Subcutaneous abdominal adipose tissue (tissue), 5 donors: ENCODE measurements around the gene PMM2.

Source experiments
- H3K27ac ChIP-seq: one replicate; pipeline ENCODE4 v1.7.0; 2013; ENCODE audit warnings: low read depth, mild to moderate bottlenecking, inconsistent platforms, low read length, moderate library complexity
- H3K27me3 ChIP-seq, 5 donors: one replicate each; pipeline ENCODE4 v1.7.0; 2013; ENCODE audit warnings: low read length in 5 of 5, inconsistent platforms in 1 of 5; ENCODE audit not compliant: control insufficient read depth in 5 of 5, insufficient read depth in 4 of 5
- H3K36me3 ChIP-seq, 5 donors: one replicate each; pipeline ENCODE4 v1.7.0; 2013; ENCODE audit warnings: low read length in 5 of 5; ENCODE audit not compliant: control insufficient read depth in 5 of 5, insufficient read depth in 5 of 5
- H3K4me1 ChIP-seq, 5 donors: one replicate each; pipeline ENCODE4 v1.7.0; 2013; ENCODE audit warnings: low read length in 5 of 5, mild to moderate bottlenecking in 3 of 5, moderate library complexity in 1 of 5; ENCODE audit not compliant: control insufficient read depth in 5 of 5, insufficient read depth in 5 of 5
- H3K4me3 ChIP-seq, 5 donors: one replicate each; pipeline ENCODE4 v1.7.0; 2013; ENCODE audit warnings: low read length in 5 of 5, low read depth in 1 of 5
- H3K9ac ChIP-seq, 5 donors: one replicate each; pipeline ENCODE4 v1.7.0; 2013; ENCODE audit warnings: low read length in 5 of 5, mild to moderate bottlenecking in 4 of 5, moderate library complexity in 3 of 5
- H3K9me3 ChIP-seq, 5 donors: one replicate each; pipeline ENCODE4 v1.7.0; 2013; ENCODE audit warnings: low read length in 5 of 5; ENCODE audit not compliant: control insufficient read depth in 5 of 5
- donor health status: healthy.
- donor health status: healthy.
- donor health status: healthy.
- donor health status: healthy.
- donor health status: healthy.

The PMM2 gene

DNA sequence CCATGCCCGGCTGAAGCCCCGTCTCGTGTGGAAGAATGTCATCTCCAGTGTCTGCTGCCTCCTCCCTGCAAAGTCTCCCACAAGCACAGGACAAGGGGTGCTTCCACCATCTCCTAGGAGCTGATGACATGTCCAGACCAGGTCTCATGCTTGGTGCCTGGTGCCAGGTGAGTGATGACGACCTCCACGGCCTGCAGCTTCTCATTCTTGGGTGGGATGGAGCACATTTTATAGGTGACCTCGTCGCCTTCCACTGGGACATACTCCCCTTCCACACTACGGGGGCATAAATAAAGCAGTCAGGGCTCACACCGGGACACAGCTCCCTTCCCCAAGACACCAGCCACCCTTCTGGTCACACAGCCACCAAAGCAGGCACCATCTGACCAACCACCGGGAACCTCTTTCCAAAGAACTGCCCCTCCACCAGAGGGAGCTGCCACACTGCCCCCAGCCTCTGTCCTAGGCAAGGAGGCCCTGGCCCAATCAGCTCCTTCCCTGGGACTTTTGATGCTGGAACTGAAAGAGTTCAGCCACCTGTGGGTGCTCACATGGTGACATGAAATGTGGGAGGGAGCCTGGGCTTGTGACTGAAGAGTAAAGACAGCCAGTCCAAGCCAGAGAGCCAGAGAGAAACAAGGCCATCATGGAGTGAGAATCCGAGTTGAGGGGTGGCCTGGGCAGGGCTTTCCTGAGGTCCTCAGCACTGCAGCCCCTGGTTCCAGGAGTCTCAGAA lies 57.6 kb downstream of the PMM2 start:
- H3K36me3 ChIP-seq: peaks cover 0 to 60% (median 42%) of the 10 kb centered on the region in 5 donors

DNA sequence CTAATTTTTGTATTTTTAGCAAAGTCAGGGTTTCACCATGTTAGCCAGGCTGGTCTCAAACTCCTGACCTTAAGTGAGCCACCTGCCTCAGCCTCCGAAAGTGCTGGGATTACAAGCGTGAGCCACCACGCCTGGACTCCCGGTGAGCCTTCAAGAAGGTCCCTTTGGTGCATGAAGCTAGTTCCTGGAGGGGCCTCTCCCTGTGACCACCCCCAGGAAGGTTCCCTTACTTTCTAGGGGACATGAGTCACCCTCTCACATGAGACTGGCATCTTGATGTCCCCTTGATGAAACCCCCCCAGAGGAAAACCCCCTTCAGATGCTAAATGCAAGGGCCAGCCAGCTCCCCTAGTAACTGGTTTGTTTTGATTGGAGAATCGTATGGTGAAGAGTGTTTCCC lies 58.3 kb downstream of the PMM2 start:
- Histone ChIP-seq H3K27ac (peak overlapping the region; percentile 67), H3K27me3 (no peaks in the 10 kb centered on the region), H3K4me3 (no peak overlapping the region), H3K9me3 (no peaks in the 10 kb centered on the region), H3K4me1 (peaks cover 0 to 58% (median 41%) of the 10 kb centered on the region in 5 donors), H3K9ac (no peak overlapping the region), H3K36me3 (peaks cover 0 to 59% (median 42%) of the 10 kb centered on the region in 5 donors)

More for the DNA sequence above, 57.6 kb downstream of the PMM2 start:
- no peak overlapping the region for H3K9ac ChIP-seq
- H3K4me1 ChIP-seq: peaks cover 4 to 60% (median 43%) of the 10 kb centered on the region in 5 donors
- peak overlapping the region; percentile 67 for H3K27ac ChIP-seq
- no peaks in the 10 kb centered on the region for H3K9me3 ChIP-seq
- H3K4me3 ChIP-seq: no peak overlapping the region
- no peaks in the 10 kb centered on the region for H3K27me3 ChIP-seq

DNA sequence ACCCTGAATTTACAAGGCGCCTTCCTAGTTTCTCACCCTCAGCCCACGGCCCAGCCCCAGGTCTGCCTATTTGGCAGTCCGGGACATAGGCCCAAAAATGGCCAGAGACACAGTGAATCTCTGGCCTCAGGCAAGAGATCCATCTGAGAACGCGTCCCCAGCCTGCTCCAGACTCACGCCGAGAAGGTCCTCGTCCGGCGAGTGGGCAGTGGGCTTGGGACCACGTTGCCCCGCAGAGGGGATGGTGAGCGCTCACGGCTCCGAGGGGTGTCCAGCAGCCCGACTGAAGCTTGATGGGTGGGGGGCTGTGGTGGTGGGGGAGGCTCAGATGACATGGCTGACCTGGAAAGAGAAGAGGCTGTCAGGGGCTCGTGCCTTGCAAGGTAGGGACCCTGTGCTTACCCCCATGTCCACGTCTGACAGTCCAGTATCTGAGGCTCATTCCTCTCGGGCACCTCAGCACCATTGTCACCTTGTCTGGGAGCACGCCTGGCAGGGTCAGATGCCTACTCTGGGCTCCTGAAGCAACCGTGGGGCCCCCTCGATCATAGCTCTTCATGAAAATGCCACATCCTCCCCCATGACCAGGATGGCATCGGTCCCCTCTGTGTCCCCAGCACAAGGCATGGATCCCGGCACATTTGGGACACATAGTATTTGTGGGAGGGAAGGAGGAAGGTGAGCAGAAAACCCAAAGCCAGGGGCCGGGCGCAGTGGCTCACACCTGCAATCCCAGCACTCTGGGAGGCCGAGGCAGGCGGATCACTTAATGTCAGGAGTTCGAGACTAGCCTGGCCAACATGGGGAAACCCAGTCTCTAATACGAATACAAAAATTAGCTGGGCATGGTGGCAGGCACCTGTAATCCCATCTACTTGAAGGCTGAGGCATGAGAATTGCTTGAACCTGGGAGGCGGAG lies 61.6 kb downstream of the PMM2 start:
- H3K27ac ChIP-seq: peak overlapping the region; percentile 23
- H3K36me3 ChIP-seq: peaks cover 0 to 47% (median 42%) of the 10 kb centered on the region in 5 donors
- H3K9me3 ChIP-seq: no peaks in the 10 kb centered on the region
- H3K4me3 ChIP-seq: no peak overlapping the region
- H3K4me1 ChIP-seq: peaks cover 8 to 60% (median 57%) of the 10 kb centered on the region in 5 donors
- H3K9ac ChIP-seq: peak overlapping the region in 1 of 5 donors; percentile 35
- no peaks in the 10 kb centered on the region for H3K27me3 ChIP-seq

DNA sequence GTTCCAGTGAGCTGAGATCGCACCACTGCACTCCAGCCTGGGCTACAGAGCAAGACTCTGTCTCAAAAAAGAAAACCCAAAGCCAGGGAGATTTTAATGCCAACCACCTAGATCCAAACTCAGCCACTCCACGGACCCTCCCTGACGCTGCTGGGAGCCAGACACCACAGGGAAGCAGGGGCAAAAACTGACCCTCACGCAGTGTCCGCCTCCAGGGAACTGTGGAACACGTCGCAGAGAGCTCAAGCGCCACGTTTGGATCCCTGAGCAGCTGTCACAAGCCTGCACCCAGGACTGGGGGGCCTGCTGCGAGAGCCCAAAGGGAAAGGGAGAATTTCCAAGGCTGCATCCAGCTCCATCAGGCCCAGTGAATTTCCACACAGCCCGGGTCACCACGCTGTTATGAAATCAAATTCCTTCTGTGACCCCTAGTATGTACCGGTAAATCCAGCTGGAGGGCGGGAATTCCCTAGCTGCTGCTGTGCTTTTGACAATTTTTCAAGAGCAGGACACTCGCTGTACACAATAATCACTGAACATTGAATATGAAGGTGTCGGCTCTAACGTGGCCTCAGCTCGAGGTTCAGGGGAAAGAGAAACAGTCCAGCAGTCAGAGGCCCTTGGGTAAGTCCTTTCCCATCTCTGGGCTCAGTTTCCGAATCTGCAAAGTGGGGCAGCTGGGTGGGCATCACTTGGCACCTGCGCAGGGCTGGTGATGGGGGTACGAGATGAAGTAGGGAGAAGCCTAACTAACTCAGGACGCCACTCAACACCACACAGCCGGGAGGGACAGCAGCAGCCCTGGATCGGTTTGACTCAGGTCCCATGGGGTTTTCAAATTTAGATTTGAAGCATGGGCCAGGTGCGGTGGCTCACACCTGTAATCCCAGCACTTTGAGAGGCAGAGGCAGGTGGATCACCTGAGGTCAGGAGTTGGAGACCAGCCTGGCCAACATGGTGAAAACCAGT lies 62.6 kb downstream of the PMM2 start:
- peak overlapping the region; percentile 23 for H3K27ac ChIP-seq

DNA sequence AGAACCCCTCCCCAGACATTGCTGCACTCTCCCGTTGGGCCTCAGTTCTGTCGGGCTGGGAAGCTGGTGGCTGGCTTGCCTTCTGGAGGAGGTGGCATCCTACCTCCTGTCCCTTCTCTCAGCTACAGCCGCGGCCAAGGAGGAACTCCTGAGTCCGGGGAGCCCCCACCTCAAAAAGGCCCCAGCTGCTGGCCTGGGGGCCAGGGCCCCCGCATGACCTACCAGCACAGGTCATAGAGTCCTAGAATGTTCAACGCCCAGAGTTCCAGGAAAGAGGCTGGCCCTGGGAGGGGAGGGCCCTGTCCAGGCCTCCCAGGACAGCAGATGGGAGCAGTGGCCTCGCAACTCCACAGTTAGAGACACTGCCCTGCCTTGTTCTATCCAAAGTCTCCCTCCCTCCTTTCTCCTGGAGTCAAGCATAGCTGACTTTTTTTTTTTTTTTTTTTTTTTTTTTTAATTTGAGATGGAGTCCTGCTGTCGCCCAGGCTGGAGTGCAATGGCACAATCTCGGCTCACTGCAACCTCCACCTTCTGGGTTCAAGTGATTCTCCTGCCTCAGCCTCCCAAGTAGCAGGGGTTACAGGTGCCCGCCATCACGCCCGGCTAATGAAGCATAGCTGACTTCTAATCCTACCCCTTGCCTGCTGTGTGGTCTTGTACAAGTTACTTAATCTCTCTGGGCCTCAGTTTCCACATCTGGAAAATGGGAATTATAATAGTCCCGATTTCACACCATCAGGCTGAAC lies 64.1 kb downstream of the PMM2 start:
- peaks cover 0 to 24% (median 21%) of the 10 kb centered on the region in 5 donors for H3K36me3 ChIP-seq
- H3K9ac ChIP-seq: peak overlapping the region in 3 of 5 donors; percentile 12 to 25 (median 20)
- peaks cover 18 to 76% (median 72%) of the 10 kb centered on the region in 5 donors for H3K4me1 ChIP-seq
- no peak overlapping the region for H3K4me3 ChIP-seq
- H3K27me3 ChIP-seq: no peaks in the 10 kb centered on the region
- H3K27ac ChIP-seq: peak overlapping the region; percentile 69
- no peaks in the 10 kb centered on the region for H3K9me3 ChIP-seq

More for the DNA sequence above, 62.6 kb downstream of the PMM2 start:
- peak overlapping the region in 1 of 5 donors; percentile 40 for H3K4me3 ChIP-seq
- H3K4me1 ChIP-seq: peaks cover 14 to 64% (median 61%) of the 10 kb centered on the region in 5 donors
- H3K9me3 ChIP-seq: no peaks in the 10 kb centered on the region
- no peak overlapping the region for H3K9ac ChIP-seq
- H3K27me3 ChIP-seq: no peaks in the 10 kb centered on the region
- peaks cover 0 to 39% (median 32%) of the 10 kb centered on the region in 5 donors for H3K36me3 ChIP-seq

DNA sequence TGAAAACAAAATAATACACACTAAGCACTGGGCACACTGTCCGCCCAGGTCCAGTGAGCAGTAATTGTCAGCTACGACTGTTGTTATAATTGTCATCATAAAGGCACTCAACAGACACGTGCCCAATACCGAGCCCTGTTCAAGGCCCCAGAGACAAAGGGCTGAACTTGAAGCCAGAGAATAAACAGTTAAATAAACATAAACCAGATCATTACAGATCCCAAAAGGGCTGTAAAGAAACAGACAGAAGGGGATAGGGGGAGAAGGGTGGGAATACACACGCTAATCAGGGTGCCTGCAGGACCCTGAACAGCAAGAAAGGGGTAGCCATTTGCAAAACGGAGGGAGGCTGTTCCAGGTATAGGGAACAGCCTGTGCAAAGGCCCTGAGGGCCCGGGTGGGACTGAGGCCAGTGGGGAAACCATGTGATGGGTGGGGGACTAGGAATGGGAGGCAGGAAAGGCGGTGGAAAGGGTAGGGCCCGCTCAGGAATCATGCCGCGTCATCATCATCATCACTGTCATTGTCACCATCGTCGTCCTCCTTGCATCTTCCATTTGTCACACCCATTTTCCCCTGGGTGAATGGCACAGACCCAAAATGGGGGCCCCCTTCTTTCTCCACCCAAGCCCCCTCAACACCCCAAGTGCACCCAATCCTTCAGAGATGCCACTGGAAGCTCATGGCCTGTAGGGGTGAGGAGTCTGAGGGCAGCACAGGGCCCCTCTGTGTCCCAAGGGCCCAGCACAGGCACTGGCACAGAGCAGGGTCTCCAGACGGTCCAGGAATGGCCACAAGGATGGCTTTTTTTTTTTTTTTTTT lies 64.9 kb downstream of the PMM2 start:
- peak overlapping the region; percentile 69 for H3K27ac ChIP-seq
- H3K9ac ChIP-seq: no peak overlapping the region
- no peak overlapping the region for H3K4me3 ChIP-seq
- peaks cover 0 to 20% (median 17%) of the 10 kb centered on the region in 5 donors for H3K36me3 ChIP-seq
- H3K9me3 ChIP-seq: no peaks in the 10 kb centered on the region
- H3K27me3 ChIP-seq: no peaks in the 10 kb centered on the region
- H3K4me1 ChIP-seq: peaks cover 18 to 80% (median 77%) of the 10 kb centered on the region in 5 donors

DNA sequence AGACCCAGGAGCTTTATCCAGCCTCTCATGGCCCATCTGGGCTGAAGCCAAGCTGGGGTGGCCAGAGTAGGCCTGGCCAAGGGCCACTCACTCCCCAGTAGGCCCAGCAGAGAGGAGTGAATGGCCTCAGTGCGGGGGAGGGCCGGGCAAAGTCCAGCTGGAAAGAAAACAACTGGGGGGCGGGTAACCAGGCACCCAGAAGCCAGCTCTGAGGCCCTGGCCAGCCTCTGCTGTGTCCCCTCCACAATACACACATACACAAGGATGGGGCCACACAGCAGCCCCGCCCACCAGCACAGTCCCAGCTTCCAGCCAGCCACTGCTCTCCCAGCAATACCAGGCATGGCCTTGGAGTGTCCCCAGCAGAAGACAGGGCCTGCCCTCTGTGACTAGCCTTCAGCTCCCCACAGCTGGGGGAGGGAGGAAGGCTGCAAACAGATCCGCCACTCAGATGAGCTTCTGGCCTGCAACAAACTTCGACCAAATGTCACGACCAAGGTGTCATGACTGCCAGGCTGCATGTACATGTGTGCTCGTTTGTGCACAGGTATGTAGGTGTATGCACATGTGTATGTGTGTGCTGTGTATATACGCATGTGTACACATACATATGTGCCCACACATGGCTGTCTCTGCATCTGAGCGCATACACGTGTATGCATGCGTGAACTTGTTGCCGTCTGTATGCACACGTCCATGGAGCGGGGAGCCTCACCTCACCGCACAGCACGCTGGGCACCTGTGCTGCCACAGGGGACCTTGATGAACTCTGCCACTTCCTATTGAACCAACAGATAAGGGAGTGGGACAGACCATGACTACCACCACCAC lies 66.2 kb downstream of the PMM2 start:
- H3K4me1 ChIP-seq: peaks cover 18 to 92% (median 77%) of the 10 kb centered on the region in 5 donors
- H3K4me3 ChIP-seq: peak overlapping the region in 1 of 5 donors; percentile 40
- H3K27me3 ChIP-seq: no peaks in the 10 kb centered on the region
- H3K36me3 ChIP-seq: peaks cover 0 to 10% (median 7%) of the 10 kb centered on the region in 5 donors
- peak overlapping the region in 1 of 5 donors; percentile 41 for H3K9ac ChIP-seq
- H3K27ac ChIP-seq: peak overlapping the region; percentile 64
- no peaks in the 10 kb centered on the region for H3K9me3 ChIP-seq
